NT2/D1 (cell line): ENCODE measurements around the gene ASL.

Experiments used
- SUZ12 ChIP-seq: IDR thresholded peaks from 2 replicates; pipeline ENCODE4 v1.6.1; 2011; ENCODE audit not compliant: insufficient read length, insufficient read depth; ENCODE audit errors: extremely low read depth
- ZNF274 ChIP-seq: IDR thresholded peaks from 2 replicates; pipeline ENCODE4 v1.6.1; 2011; ENCODE audit warnings: mild to moderate bottlenecking, low read depth, low read length

DNA sequence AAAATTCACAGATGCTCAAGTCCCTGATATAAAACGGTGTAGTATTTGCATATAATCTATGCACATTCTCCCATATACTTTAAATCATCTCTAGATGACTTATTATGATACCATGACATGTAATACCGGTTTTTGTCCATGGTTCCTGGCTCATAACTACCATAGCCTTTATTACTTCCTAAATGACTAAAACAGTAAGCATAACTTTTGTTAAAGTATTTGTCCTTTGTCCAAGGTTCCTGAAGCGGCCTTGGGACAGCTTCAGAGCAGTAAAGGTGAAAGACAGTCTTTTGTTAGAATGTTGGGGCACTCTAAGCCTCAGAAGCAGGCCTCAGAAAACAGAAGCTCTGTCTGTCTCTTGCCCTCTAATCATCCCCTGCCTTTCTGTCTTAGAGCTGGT is 43.0 kb downstream of the ASL start:
- TF ChIP-seq SUZ12 (no peak), ZNF274 (no peak)
